Stimulated activated CD8-positive, alpha-beta memory T cell treated with anti-CD3 and anti-CD28 coated beads, Interleukin-7, amount 100 ng/mL, for 48 hours (primary cell): ENCODE data around the gene FAM136A.
A peak's percentile ranks its signal among the peaks of the same experiment; 100 is the strongest.
"Not testable (repeated sequence)": the region's sequence is repeated elsewhere in the genome, so short reads cannot be mapped to it uniquely, and the experiment has no call there.

ENCODE experiments used
- DNase-seq, 2 donors: peaks; one replicate each; pipeline ENCODE4 v3.0.0-alpha.2; 2020; ENCODE audit warnings: low read depth in 1 of 2; ENCODE audit errors: extremely low read depth in 1 of 2

Gene FAM136A

GRCh38 chr2:70301344-70302194, at the start of gene FAM136A:
Gene FAM136A (minus strand): TSS chr2:70302067. CDS start chr2:70302011, 56 bp downstream.
- DNase-seq = peak; percentile 76

DNA sequence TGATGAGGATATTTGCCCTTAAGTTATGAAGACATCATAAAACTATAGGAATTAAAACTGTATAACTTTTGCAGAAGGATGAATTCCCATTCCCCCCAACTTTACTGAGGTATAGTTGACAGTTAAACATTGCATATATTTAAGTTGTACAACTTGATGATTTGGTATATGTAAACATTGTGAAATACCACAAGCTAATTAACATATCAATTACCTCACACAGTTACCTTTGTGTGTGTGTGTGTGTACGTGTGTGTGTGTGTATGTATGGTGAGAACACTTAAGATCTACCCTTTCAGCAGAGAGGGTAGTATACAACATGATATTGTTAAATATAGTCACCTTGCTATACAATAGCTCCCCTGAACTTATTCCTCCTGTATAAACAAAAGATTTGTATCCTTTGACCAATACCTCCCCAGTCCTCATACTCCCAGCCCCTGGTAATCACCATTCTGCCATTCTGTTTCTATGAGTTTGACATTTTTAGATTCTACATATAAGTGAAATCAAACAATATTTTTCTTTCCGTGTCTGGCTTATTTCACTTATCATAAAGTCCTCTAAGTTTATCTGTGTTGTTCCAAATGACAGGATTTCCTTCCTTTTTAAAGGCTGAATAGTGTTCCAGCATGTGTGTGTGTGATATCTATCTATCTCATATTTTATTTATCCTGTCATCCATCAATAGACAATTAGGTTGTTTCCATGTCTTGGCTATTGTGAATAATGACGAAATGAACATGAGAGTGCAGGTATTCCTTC, 48.2 kb upstream of the FAM136A start:
- DNase-seq = no peak

- no peak for DNase-seq
Observed at GRCh38 chr2:70347831-70348230, 46.0 kb upstream of the FAM136A start.

DNA sequence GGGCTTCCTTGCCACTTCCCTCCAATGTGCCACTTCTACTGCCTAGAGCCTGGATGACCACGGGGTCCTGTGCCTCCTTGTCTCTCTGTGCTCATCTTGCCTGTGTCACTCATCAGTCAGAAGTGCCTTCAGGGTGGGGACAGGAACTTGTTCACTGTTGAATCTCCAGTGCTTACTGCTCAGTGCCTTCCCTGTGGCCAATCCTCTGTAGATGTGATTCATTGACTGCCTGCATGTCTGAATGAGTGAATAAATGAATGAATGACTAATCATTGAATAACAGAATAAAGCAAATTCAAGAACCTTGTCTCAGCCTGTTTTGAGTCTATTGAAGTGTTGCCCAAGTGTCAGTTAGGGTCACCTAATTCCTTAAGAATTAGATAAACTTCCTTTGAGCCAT, 42.3 kb upstream of the FAM136A start:
- DNase-seq = no peak

- no peak for DNase-seq
Observed at GRCh38 chr2:70341477-70341765, 39.6 kb upstream of the FAM136A start.

DNA sequence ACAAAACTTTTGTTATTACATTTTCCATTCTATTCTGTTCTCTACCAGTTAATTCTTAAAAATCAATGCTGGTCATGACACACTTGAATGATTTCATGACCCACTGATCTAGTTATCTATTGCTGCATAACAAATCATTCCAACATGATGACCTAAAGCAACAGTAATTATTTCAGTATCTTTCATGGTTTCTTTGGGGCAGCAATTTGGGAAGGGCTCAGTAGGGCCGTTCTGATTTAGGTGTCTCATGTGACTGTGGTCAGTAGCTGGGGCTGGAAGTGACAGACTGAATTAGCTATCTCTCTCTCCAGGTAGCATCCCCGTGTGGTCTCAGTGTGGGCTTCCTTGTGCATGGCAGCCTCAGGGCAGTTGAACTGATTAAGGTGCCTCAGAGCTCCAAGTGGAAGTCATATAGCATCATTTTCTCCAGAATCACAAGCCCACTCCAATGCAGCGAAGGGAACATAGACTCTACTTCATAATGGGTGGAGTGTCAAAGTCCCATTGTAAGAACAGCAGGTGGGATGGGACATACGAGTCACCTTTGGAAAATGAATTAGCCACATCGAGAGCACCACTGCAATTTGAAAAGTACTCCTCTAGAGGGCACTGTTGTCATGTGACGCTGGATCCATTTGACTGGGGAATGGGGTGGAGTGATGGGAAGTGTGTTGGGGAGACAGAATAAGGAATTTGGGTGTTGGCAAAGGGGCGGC, 39.1 kb upstream of the FAM136A start:
- DNase-seq = no peak

- no peak for DNase-seq
Observed at GRCh38 chr2:70340075-70340474, 38.2 kb upstream of the FAM136A start.

- no peak for DNase-seq
Observed at GRCh38 chr2:70336552-70336951, 34.7 kb upstream of the FAM136A start.

DNA sequence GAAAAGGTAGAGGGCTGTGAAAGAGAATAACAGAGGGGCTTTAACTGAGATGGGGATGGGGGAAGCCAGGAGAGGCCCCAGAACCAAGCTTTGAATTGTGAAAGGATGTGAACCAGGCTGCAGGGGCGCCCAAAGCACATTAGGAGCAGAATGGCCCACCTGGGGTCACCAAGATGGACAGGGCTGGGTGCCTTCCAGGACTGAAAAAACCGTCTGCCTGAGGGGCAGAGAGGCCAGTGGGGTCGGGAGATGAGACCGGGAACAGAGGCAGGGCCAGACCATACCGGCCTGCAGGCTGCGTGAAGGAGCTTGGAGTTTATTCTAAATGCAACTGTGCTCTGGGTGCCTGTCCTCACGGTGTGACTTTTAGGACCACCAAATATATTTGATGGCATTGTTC, 29.1 kb upstream of the FAM136A start:
- DNase-seq = no peak

GRCh38 chr2:70330476-70330875, 28.6 kb upstream of the FAM136A start:
- no peak for DNase-seq

DNA sequence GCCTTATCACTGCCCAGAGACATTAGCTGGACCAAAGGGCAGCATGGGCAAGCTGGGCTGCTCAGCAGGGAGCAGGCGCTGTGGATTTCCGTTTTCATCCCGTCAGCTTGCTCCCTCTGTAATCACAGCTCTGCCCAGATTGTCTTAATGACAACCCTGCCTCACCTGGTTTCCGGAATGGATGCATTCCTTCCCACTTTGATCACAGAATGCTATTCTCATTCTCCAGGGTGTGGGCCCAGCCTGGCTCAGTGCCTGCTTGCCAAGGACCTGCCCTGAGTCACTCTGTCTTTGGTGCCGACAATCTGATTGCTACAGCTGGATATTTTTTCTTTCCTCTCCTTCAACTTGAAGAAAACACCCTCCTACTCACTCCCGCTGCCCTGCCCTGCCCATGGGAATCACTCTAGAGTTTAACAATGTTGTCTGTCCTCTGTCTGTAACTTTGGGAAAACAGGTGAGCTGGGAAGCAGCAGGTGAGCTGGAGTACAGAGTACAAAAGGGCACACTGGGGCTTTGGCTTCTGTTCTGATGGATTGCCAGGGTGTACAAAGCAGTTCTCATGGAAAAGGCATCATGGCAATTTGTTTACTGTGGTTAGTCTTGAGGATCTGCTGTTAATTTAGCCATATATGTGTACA, 27.2 kb upstream of the FAM136A start:
- DNase-seq = no peak

GRCh38 chr2:70325875-70326274, 24.0 kb upstream of the FAM136A start:
- no peak for DNase-seq

- DNase-seq = no peak
Observed at GRCh38 chr2:70322518-70322917, 20.7 kb upstream of the FAM136A start.

DNA sequence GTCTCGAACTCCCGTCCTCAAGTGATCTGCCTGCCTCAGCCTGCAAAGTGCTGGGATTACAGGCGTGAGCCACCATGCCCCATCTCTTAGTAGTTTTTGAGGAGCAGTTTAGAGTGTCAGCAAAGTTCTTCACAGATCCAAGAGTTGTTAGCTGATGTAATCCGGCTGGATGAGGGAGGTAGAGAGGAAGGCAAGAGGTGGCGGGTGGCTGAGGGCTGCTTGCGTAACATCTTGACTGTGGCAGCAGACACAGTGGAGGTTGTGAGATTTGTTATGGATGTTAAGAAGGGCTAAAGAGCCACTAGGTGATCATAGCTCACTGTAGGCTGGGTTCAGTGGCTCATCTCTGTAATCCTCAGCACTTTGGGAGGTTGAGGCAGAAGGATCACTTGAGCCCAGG, 19.5 kb upstream of the FAM136A start:
- DNase-seq = no peak

- DNase-seq = no peak
Observed at GRCh38 chr2:70314640-70315039, 12.8 kb upstream of the FAM136A start.

DNA sequence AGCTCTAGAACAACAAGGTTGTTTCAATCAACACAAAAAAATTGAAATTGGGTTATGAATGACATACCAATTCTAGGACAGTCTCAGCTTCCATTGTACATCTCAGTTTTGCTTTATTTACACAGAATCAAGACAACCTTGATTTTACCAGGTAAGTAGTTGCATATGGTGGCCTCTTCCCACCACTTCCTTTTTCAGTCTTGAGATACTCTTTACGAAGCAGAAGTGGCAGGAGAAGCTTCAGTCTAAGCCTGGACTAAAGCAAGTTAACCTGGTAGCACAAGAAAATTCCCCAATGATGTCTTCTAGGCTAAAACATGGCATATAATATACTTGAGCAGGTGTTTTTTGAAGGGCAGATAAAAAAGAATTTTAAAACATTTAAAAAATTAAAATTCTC, 10.7 kb upstream of the FAM136A start:
- no peak for DNase-seq

DNA sequence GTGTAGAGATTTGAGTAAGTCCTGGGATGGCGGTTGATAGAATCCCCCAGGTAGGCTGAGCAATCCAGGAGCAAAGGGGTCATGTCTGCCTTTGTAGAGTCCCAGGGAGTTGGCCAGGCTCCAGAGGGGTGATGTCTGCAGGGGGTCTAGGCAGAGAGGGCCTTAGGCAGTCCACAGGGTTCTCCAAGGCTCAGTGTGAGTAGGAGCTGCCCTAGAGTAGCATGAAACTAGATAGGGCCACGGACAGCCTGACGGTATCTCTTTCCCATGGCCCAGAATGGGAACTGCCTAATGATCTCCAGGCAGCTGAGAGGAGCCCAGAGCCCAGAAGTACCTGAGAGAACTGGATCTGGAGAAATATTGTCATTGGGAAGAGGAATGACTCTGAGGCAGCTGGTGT, 9.0 kb upstream of the FAM136A start:
- no peak for DNase-seq

DNA sequence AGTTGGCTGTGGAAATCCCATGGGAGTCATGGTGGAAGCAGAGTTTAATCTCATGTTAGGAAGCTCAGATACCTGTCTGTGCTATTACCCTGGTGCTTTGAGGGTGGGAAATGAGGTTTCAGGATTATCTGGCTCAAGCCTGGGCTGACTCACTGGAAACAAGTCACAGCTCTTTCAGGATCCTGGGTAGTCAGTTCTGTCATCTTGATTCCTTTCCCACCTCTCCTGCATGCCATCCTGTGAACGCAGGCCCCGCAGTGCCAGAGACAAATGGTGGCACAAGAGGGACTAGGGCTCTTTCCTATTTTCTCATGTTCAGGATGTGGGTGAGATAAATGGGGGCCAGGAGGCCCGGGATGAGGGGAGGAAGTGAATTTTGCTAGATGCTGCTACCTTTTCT, 3.7 kb upstream of the FAM136A start:
- DNase-seq = no peak

- DNase-seq = no peak
Observed at GRCh38 chr2:70304498-70304897, 2.6 kb upstream of the FAM136A start.

GRCh38 chr2:70303186-70303585, 1.3 kb upstream of the FAM136A start:
- DNase-seq = no peak

DNA sequence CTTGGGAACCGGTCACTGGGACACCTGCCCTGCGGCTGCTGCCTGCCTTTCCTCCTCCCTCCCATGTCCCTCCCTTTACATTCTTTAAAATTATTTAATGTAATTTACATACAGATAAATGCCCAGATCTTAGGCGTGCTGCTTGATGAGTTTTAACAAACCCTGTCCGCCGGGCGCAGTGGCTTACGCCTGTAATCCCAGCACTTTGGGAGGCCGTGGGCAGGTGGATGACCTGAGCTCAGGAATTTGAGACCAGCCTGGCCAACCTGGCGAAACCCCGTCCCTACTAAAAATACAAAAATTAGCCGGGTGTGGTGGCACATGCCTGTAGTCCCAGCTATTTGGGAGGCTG, 304 bp upstream of the FAM136A start:
- not testable (repeated sequence) for DNase-seq
